Tibial artery (tissue), 4 donors: ENCODE data around the gene C11orf98.

Experiments used
- DNase-seq, 2 donors: peaks; one replicate each; pipeline ENCODE4 v3.0.0-alpha.2; 2019
- H3K27ac ChIP-seq, 2 donors: fragments of 200-600 bp; sonication (generic) in 1 of 2; 1 replicate in 1 of 2; 2 replicates in 1 of 2; pipeline ENCODE4 v1.5.1; 2018 to 2019; ENCODE audit warnings: mild to moderate bottlenecking in 1 of 2
- H3K27me3 ChIP-seq, 2 donors: fragments of 200-600 bp; sonication (generic) in 1 of 2; one replicate each; pipeline versions ENCODE4 v1.5.1 to v1.6.0; 2016 to 2019
- H3K36me3 ChIP-seq, 3 donors: fragments of 200-600 bp; sonication (generic) in 2 of 3; one replicate each; pipeline ENCODE4 v1.5.1; 2016 to 2019; ENCODE audit warnings: mild to moderate bottlenecking in 2 of 3
- H3K4me1 ChIP-seq, 4 donors: fragments of 200-600 bp; sonication (generic) in 2 of 4; 1 replicate in 3 of 4; 2 replicates in 1 of 4; pipeline ENCODE4 v1.5.1; 2016 to 2019
- H3K4me3 ChIP-seq, 2 donors: fragments of 200-600 bp; sonication (generic) in 1 of 2; 1 replicate in 1 of 2; 2 replicates in 1 of 2; pipeline ENCODE4 v1.5.1; 2018 to 2019; ENCODE audit warnings: mild to moderate bottlenecking in 2 of 2
- H3K9me3 ChIP-seq, 3 donors: fragments of 200-600 bp; sonication (generic) in 1 of 3; one replicate each; pipeline ENCODE4 v1.5.1; 2016 to 2019
- CTCF ChIP-seq, 2 experiments: fragments of 200-600 bp in 1 of 2; fragments of 450-650 bp in 1 of 2; IDR thresholded peaks; one replicate each; pipeline ENCODE4 v1.5.1; 2017 to 2019; ENCODE audit warnings: antibody characterized with exemption in 2 of 2, mild to moderate bottlenecking in 1 of 2, moderate library complexity in 1 of 2
- intact Hi-C: fragments of 100-400 bp; cut with DNase I; formaldehyde crosslinking; loops from one replicate; pipeline ENCODE4 v1.15.0; 2023; ENCODE audit warnings: low total_unique reads

C11orf98 gene

DNA sequence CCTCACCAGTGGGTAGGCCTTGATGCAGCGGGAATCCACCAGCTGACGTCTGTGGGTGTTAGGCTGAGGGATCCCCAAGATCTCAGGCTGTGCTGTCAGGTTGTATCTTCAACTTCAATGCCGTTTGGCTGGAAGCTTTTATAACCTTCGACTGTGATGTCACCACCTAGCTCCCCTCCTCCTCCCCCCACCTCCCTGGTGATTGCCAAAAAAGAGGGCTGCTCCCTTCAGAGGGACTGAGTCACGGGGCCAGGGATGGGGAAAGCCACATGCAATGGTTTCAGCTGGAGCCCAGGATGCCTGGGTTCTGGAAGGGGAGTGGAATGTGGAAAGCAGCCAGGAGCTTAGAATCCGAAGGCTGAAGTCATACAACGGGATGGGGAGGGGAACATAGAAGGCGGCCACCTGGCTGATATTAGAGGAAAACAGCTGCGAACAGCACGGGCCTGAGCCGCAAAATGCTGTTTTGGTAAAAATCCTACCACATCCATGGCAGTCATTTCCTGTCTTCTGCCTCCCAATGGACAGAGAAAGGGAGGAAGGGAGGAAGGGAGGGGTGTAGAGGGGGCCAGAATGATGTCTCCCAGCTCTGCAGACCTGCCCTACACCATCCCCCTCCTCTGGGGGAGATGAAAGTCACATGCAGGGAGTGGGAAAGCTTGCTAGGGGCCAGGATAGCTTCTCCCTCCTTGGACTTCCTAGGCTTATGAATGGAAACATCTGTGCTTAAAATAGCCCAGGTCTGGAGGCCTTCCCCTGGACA is 24.6 kb upstream of the C11orf98 start, which contains the start of gene LRRN4CL:
Gene LRRN4CL, minus strand, starts transcription at position 110 of the 763 bp plus-strand sequence. CDS start 1,022 bp downstream, outside the sequence.
- peak; percentile 86 to 90 for DNase-seq
- H3K27ac ChIP-seq = peak within 1 kb of the TSS in 1 of 2 donors; percentile 18
- peaks cover 0 to 16% of the 10 kb centered on the region in 2 donors for H3K27me3 ChIP-seq
- peaks cover 0 to 15% (median 4%) of the 10 kb centered on the region in 4 donors for H3K4me1 ChIP-seq
- no peaks in the 10 kb centered on the region for H3K9me3 ChIP-seq
- peak within 1 kb of the TSS in 1 of 2 donors; percentile 22 for H3K4me3 ChIP-seq
- intact Hi-C loops = loop anchor here (10.0 kb wide), 1 partner anchor 295 kb away; no protein-coding TSS in a partner anchor
- H3K36me3 ChIP-seq = peaks cover 23 to 48% (median 30%) of the 10 kb centered on the region in 3 donors
- no peak for TF ChIP-seq CTCF (IDR thresholded peaks at IDR 0.05)

DNA sequence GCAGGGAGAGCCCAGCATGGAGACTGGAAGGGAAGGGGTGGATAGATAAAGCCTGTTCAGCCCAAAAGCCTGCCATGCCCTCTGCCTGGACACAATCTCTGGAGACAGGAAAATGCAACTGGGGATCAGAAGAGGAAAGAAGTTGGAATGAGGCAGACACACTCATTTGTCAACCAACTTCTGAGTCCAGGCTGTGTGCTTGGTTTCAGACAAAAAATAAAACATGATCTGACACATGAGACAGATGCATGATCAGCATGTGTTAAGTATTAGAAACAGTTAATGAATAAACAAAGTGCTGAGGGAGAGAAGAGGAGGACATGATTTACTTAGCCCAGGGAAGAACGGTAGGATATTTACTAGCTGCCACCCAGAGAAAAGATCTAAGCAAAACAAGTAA is 23.5 kb upstream of the C11orf98 start:
- no peak overlapping the region for H3K27ac ChIP-seq

GRCh38 chr11:62687508-62688396 is 22.7 kb upstream of the C11orf98 start:
- intact Hi-C loops = no loop called here
- peaks cover 14 to 33% (median 24%) of the 10 kb centered on the region in 3 donors for H3K36me3 ChIP-seq
- peak overlapping the region; percentile 15 to 22 for H3K4me3 ChIP-seq
- no peak for DNase-seq
- H3K4me1 ChIP-seq = peaks cover 0 to 15% (median 4%) of the 10 kb centered on the region in 4 donors
- H3K9me3 ChIP-seq = no peaks in the 10 kb centered on the region
- H3K27ac ChIP-seq = peak overlapping the region in 1 of 2 donors; percentile 20
- H3K27me3 ChIP-seq = peaks cover 0 to 16% of the 10 kb centered on the region in 2 donors
- TF ChIP-seq CTCF (IDR thresholded peaks at IDR 0.05) = no peak

More for the DNA sequence above, 23.5 kb upstream of the C11orf98 start:
- Histone ChIP-seq H3K27me3 (peaks cover 0 to 16% of the 10 kb centered on the region in 2 donors), H3K9me3 (no peaks in the 10 kb centered on the region), H3K4me3 (peak overlapping the region in 1 of 2 donors; percentile 22), H3K36me3 (peaks cover 22 to 40% (median 28%) of the 10 kb centered on the region in 3 donors), H3K4me1 (peaks cover 0 to 15% (median 4%) of the 10 kb centered on the region in 4 donors)
- TF ChIP-seq CTCF (IDR thresholded peaks at IDR 0.05) = no peak
- DNase-seq = no peak
- intact Hi-C loops = no loop called here

DNA sequence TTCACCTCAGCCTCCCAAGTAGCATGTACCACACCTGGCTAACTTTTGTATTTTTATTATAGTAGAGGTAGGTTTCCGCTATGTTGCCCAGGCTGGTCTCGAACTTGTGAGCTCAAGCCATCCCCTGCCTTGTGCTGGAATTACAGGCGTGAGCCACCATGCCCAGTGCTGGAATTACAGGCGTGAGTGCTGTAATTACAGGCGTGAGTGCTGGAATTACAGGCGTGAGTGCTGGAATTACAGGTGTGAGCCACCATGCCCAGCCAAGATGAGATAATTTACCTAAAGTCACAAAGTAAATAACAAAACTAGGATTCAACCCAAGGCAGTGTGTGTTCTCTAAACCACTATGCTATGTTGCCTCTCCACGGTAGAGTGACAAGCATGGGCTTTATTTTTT is 17.5 kb upstream of the C11orf98 start:
- H3K27me3 ChIP-seq = peaks cover 0 to 8% of the 10 kb centered on the region in 2 donors
- intact Hi-C loops = no loop called here
- no peak overlapping the region for H3K27ac ChIP-seq
- no peak for DNase-seq
- peaks cover 5% of the 10 kb centered on the region in 3 donors for H3K36me3 ChIP-seq
- H3K9me3 ChIP-seq = no peaks in the 10 kb centered on the region
- H3K4me1 ChIP-seq = peaks cover 0 to 19% (median 14%) of the 10 kb centered on the region in 4 donors
- H3K4me3 ChIP-seq = no peak overlapping the region
- TF ChIP-seq CTCF (IDR thresholded peaks at IDR 0.05) = no peak

GRCh38 chr11:62680825-62681240 is 15.8 kb upstream of the C11orf98 start:
- Histone ChIP-seq H3K36me3 (peaks cover 13 to 22% (median 21%) of the 10 kb centered on the region in 3 donors), H3K4me1 (peaks cover 0 to 29% (median 20%) of the 10 kb centered on the region in 4 donors), H3K4me3 (no peak overlapping the region), H3K27me3 (no peaks in the 10 kb centered on the region), H3K27ac (peak overlapping the region in 1 of 2 donors; percentile 6), H3K9me3 (no peaks in the 10 kb centered on the region)
- peak; percentile 39 to 45 for TF ChIP-seq CTCF (IDR thresholded peaks at IDR 0.05)
- intact Hi-C loops = no loop called here
- DNase-seq = peak in 1 of 2 donors; percentile 56
